Measurements from ENCODE around the gene TPRG1. TPM values are rescaled to one million over a fixed set of nuclear protein-coding genes. Genes with fewer than 3 reads are reported as not detected.

Gene TPRG1
- total and polyA plus RNA-seq, 2 of the 8 experiments (the other 6 are each of a cell fraction or from before 2014, with no cell fraction given): 0.37 to 0.47 TPM

- Histone ChIP-seq H3K4me2 (ENCODE audit: insufficient read depth in 1 of 2, low read depth in 2 of 2, low read length in 2 of 2) (no peak overlapping the region), H2BK5ac (ENCODE audit: low read depth, low read length) (no peak overlapping the region), H2AFZ (ENCODE audit: low read length) (no peak overlapping the region), H3K9ac (replicated peaks in 1 of 4; ENCODE audit: extremely low read depth in 1 of 4, low read depth in 3 of 4, low read length in 3 of 4) (no peak overlapping the region), H3K18ac (ENCODE audit: extremely low read depth, low read length) (no peak overlapping the region), H2BK12ac (ENCODE audit: low read depth, low read length) (no peak overlapping the region), H3K4me3 (ENCODE audit: extremely low read depth in 1 of 4, insufficient read depth in 2 of 4, low read depth in 3 of 4, low read length in 4 of 4) (no peak overlapping the region), H3K27me3 (replicated peaks in 1 of 4; ENCODE audit: control insufficient read depth in 3 of 4, extremely low read depth in 1 of 4, insufficient read depth in 3 of 4, low read length in 3 of 4) (no peaks in the 10 kb centered on the region), H3K79me1 (ENCODE audit: low read depth, low read length) (no peaks in the 10 kb centered on the region), H2BK20ac (ENCODE audit: low read length) (0 out of 2 replicates have a peak overlapping the region, but pooled peaks have one; percentile 50), H3K56ac (replicated peaks; ENCODE audit: insufficient read length, low read depth, low read length) (no peak overlapping the region), H2AK5ac (ENCODE audit: low read depth, low read length) (no peak overlapping the region), H4K5ac (ENCODE audit: insufficient read length, low read depth, low read length) (no peak overlapping the region), H4K8ac (ENCODE audit: extremely low read depth, insufficient read depth, low read length) (no peak overlapping the region), H3K36me3 (ENCODE audit: control insufficient read depth in 2 of 4, insufficient read depth in 4 of 4, low read length in 3 of 4) (no peaks in the 10 kb centered on the region; a peak in 1 of 8 replicates), H2BK120ac (replicated peaks; ENCODE audit: low read depth, low read length) (peak overlapping the region; percentile 16), H3K4ac (replicated peaks; ENCODE audit: insufficient read length, low read depth, low read length) (no peak overlapping the region), H3K4me1 (replicated peaks in 1 of 4; ENCODE audit: control insufficient read depth in 3 of 4, insufficient read depth in 4 of 4, low read length in 3 of 4) (peaks cover 2 to 11% (median 4%) of the 10 kb centered on the region in 4 experiments; a peak in 5 of 7 replicates), H3K23me2 (ENCODE audit: low read depth, low read length) (no peaks in the 10 kb centered on the region), H2BK15ac (ENCODE audit: low read length) (no peak overlapping the region), H3K27ac (ENCODE audit: low read depth, low read length) (no peak overlapping the region), H3K23ac (ENCODE audit: insufficient read length) (no peak overlapping the region), H3K79me2 (ENCODE audit: control insufficient read depth in 1 of 2, insufficient read depth in 2 of 2, low read length in 2 of 2) (no peaks in the 10 kb centered on the region), H4K91ac (replicated peaks; ENCODE audit: insufficient read length, low read length) (no peak overlapping the region), H3K9me3 (ENCODE audit: insufficient read depth in 2 of 2, low read depth in 1 of 2, low read length in 1 of 2) (no peaks in the 10 kb centered on the region), H4K20me1 (replicated peaks in 1 of 2; ENCODE audit: control insufficient read depth in 1 of 2, insufficient read depth in 2 of 2, low read length in 2 of 2) (no peaks in the 10 kb centered on the region), H3K14ac (ENCODE audit: insufficient read length) (no peak overlapping the region)
- POLR2A ChIA-PET (ENCODE audit: partially characterized antibody): no interaction called here
- DNase-seq (ENCODE audit: low read depth in 1 of 2, low spot score in 2 of 2) (no peak), FAIRE-seq (no peak)
- TF ChIP-seq USF2 (IDR thresholded peaks at IDR 0.05; ENCODE audit: low read length) (no peak), CEBPB (IDR thresholded peaks at IDR 0.05; ENCODE audit: low read depth, low read length) (no peak), BCL11A (IDR thresholded peaks at IDR 0.05; ENCODE audit: low read depth in 2 of 2, low read length in 2 of 2) (no peak), TBP (IDR thresholded peaks at IDR 0.05; ENCODE audit: low read depth, low read length) (no peak), SIX5 (IDR thresholded peaks at IDR 0.05; ENCODE audit: low read depth, low read length) (no peak)
- CTCF ChIA-PET (ENCODE audit: partially characterized antibody): interaction anchor here (0.9 kb wide), 1 partner anchor 33 kb away, joined by 3 read pairs; no protein-coding TSS in a partner anchor
- WGBS, 2 experiments (ENCODE audit: extremely low coverage in 1 of 2, insufficient coverage in 1 of 2, insufficient read length in 1 of 2, insufficient replicate concordance in 2 of 2, low coverage in 1 of 2, low lambda C conversion rate in 2 of 2, missing lambda C conversion rate in 1 of 2): 95% methylated on average over 1 of the region's 1 CpG; no CpG with 5 or more reads in 1 of the 2 experiments
These were observed 133.6 kb downstream of the TPRG1 start for GRCh38 chr3:189305412-189305811.

Data from H1 (cell line).